IMR-90 (cell line): ENCODE data around the gene GCNT2.

ENCODE experiments used
- BHLHE40 ChIP-seq: fragments of 150-350 bp; IDR thresholded peaks from 2 replicates; pipeline ENCODE4 v1.6.1; 2016; ENCODE audit warnings: mild to moderate bottlenecking, low read depth, low read length
- FOS ChIP-seq: fragments of 150-350 bp; IDR thresholded peaks from 2 replicates; pipeline ENCODE4 v1.6.1; 2016; ENCODE audit warnings: low read depth, low read length
- MAFK ChIP-seq: IDR thresholded peaks from 2 replicates; pipeline ENCODE4 v1.6.1; 2012; ENCODE audit warnings: low read depth, low read length, improper control_type of control experiment
- POLR2A ChIP-seq: IDR thresholded peaks from 2 replicates; pipeline ENCODE4 v1.6.1; 2012; ENCODE audit warnings: mild to moderate bottlenecking, low read depth, low read length
- RFX5 ChIP-seq: IDR thresholded peaks from 2 replicates; pipeline ENCODE4 v1.8.0; 2012; ENCODE audit warnings: low read depth, mild to moderate bottlenecking, low read length, moderate library complexity
- SMC3 ChIP-seq: fragments of 150-350 bp; IDR thresholded peaks from 2 replicates; pipeline ENCODE4 v1.6.1; 2016; ENCODE audit warnings: low read depth, mild to moderate bottlenecking, antibody characterized with exemption, low read length, moderate library complexity
- TF ChIP-seq, protein P1 (sequence below): conservative IDR thresholded peaks from 2 replicates; pipeline ENCODE4 v1.5.1; 2012; ENCODE audit warnings: mild to moderate bottlenecking, low read depth, low read length, improper control_type of control experiment
- TF ChIP-seq, protein P2 (sequence below): fragments of 150-350 bp; IDR thresholded peaks from 2 replicates; pipeline ENCODE4 v1.6.1; 2017; ENCODE audit warnings: mild to moderate bottlenecking, antibody characterized with exemption, low read length, low read depth

DNA sequence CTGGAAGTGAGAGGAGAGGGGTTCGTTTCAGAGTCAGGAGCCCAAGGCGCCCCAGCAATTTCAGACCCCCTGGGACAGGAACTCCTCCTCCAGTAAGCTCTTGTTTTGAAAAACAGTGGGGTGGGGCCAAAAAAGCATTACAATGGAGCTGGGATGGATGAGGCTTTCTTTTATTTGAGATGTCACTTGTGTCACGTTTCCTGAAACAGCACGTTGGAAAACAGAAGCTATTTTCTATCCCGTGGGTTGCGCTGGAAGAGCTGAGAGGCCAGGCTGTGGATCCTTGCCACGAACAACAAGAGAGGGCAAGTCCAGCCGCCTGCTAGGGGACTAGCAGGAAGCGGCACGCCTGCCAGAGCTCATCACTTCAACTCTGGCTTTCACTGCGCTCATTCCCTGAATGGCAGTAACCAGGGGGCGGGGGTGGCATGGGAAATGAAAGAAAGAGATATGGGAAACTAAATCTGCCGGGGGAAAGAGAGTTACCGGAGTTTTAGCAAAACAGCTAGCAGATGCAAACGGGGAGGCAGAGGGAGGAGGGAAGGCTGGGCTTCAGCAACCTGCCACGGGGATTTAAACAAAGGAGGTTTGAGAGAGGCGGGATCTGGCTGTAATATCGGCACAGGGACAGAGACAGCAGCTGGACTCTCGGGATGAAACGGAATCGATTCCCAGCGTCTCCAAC lies 34.6 kb downstream of the GCNT2 start:
- TF ChIP-seq, protein P1, sequence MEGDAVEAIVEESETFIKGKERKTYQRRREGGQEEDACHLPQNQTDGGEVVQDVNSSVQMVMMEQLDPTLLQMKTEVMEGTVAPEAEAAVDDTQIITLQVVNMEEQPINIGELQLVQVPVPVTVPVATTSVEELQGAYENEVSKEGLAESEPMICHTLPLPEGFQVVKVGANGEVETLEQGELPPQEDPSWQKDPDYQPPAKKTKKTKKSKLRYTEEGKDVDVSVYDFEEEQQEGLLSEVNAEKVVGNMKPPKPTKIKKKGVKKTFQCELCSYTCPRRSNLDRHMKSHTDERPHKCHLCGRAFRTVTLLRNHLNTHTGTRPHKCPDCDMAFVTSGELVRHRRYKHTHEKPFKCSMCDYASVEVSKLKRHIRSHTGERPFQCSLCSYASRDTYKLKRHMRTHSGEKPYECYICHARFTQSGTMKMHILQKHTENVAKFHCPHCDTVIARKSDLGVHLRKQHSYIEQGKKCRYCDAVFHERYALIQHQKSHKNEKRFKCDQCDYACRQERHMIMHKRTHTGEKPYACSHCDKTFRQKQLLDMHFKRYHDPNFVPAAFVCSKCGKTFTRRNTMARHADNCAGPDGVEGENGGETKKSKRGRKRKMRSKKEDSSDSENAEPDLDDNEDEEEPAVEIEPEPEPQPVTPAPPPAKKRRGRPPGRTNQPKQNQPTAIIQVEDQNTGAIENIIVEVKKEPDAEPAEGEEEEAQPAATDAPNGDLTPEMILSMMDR, result no peak
- no peak for TF ChIP-seq POLR2A
- TF ChIP-seq, protein P2, sequence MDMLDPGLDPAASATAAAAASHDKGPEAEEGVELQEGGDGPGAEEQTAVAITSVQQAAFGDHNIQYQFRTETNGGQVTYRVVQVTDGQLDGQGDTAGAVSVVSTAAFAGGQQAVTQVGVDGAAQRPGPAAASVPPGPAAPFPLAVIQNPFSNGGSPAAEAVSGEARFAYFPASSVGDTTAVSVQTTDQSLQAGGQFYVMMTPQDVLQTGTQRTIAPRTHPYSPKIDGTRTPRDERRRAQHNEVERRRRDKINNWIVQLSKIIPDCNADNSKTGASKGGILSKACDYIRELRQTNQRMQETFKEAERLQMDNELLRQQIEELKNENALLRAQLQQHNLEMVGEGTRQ, result no peak
- TF ChIP-seq BHLHE40, result no peak
- TF ChIP-seq MAFK, result no peak
- TF ChIP-seq FOS, result no peak
- TF ChIP-seq RFX5, result no peak
- no peak for TF ChIP-seq SMC3
